HepG2 (cell line): ENCODE data around the gene TMOD2. TPM values are rescaled to one million over a fixed set of nuclear protein-coding genes. Genes with fewer than 3 reads are reported as not detected.

Source experiments
- CBX1 ChIP-seq: IDR thresholded peaks from one replicate; pipeline ENCODE4 v1.6.1; 2016; ENCODE audit warnings: antibody characterized with exemption, low read depth
- IRX3 ChIP-seq: sonication (generic); formaldehyde crosslinking; IDR thresholded peaks from 2 replicates; pipeline ENCODE4 v1.8.1; 2023; ENCODE audit warnings: mild to moderate bottlenecking, low read depth, missing genetic modification reagents, borderline replicate concordance
- PHB2 ChIP-seq: fragments of 450-650 bp; IDR thresholded peaks from 2 replicates; pipeline ENCODE4 v1.6.1; 2018; ENCODE audit not compliant: partially characterized antibody
- ZNF431 ChIP-seq: sonication (generic); formaldehyde crosslinking; IDR thresholded peaks from 2 replicates; pipeline ENCODE4 v1.9.0; 2022; ENCODE audit warnings: missing genetic modification reagents, low read depth, mild to moderate bottlenecking, borderline replicate concordance
- polyA plus RNA-seq, 8 experiments: library from polyadenylated mRNA; depleted of rRNA in 3 of 8; stranded (reverse) in 7 of 8; unstranded in 1 of 8; fragments of >200 nt; fragmentation: Illumina TruSeq in 4 of 8; extraction: Trizol in 4 of 8; gene quantifications; 2 replicates each; pipeline versions ENCODE4 v1.2.1 to v1.2.3, GENCODE V29; 2011 to 2016; ENCODE audit warnings: low read depth in 4 of 8, missing spikeins in 1 of 8, mixed read lengths in 1 of 8; ENCODE audit not compliant: insufficient read depth in 1 of 8
- total RNA-seq, 5 experiments: library from RNA; depleted of rRNA; stranded (reverse); fragments of >200 nt; fragmentation: Illumina TruSeq; extraction: Trizol; gene quantifications; 2 replicates each; pipeline ENCODE4 v1.2.3, GENCODE V29; 2016; ENCODE audit warnings: low read depth in 1 of 5
- TF ChIP-seq, protein P1 (sequence below): sonication (generic); formaldehyde crosslinking; IDR thresholded peaks from 2 replicates; pipeline ENCODE4 v1.5.1; 2020; ENCODE audit warnings: mild to moderate bottlenecking, missing genetic modification reagents
- TF ChIP-seq, protein P2 (sequence below): IDR thresholded peaks from 2 replicates; pipeline ENCODE4 v1.6.1; 2012; ENCODE audit warnings: low read length, improper control_type of control experiment
- TF ChIP-seq, protein P3 (sequence below): sonication (generic); formaldehyde crosslinking; IDR thresholded peaks from 2 replicates; pipeline ENCODE4 v1.4.0; 2020; ENCODE audit warnings: mild to moderate bottlenecking, missing genetic modification reagents

TMOD2 gene
- total and polyA plus RNA-seq, 2 of the 13 experiments (the other 11 are each of a cell fraction or from before 2014, with no cell fraction given): 0.01 to 0.02 TPM

DNA sequence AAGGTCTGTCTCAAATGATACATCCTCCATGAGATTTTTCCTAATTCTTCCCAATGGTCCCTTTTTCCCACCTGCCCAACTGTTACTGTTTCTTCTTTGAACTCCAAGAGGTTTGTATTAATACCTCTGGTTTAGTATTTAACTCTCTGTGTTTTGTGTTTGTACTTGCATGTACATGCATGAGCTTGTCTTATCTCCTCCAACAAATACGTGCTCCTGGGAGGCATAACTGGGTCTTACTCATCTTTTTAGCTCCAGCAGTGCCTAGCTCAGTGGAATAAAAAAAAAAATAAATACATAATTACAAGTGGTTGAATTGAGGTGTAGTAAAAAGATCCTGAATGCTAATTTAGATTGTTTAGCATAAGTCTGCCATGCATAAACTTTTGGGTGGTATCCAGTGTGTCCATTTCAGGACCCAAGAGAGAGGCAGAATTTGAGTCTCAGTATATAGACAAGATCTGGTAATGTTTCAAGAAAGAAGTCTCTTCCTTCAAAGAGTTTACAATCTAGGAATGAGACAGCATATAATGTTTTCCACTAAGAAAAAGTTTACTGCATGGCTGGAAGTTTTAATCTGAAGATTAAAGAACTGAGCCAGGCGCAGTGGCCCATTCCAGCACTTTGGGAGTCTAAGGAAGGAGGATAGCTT, 12.2 kb upstream of the TMOD2 start (continued):
- TF ChIP-seq, protein P1, sequence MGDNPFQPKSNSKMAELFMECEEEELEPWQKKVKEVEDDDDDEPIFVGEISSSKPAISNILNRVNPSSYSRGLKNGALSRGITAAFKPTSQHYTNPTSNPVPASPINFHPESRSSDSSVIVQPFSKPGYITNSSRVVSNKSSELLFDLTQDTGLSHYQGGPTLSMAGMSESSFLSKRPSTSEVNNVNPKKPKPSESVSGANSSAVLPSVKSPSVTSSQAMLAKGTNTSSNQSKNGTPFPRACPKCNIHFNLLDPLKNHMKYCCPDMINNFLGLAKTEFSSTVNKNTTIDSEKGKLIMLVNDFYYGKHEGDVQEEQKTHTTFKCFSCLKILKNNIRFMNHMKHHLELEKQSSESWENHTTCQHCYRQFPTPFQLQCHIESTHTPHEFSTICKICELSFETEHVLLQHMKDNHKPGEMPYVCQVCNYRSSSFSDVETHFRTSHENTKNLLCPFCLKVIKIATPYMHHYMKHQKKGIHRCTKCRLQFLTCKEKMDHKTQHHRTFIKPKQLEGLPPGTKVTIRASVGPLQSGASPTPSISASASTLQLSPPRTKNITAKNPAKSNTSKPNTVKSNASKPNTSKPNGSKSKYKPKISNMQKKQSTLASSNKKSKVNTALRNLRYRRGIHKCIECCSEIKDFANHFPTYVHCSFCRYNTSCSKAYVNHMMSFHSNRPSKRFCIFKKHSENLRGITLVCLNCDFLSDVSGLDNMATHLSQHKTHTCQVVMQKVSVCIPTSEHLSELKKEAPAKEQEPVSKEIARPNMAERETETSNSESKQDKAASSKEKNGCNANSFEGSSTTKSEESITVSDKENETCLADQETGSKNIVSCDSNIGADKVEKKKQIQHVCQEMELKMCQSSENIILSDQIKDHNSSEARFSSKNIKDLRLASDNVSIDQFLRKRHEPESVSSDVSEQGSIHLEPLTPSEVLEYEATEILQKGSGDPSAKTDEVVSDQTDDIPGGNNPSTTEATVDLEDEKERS (CRISPR knock-in tag): no peak
- TF ChIP-seq, protein P2, sequence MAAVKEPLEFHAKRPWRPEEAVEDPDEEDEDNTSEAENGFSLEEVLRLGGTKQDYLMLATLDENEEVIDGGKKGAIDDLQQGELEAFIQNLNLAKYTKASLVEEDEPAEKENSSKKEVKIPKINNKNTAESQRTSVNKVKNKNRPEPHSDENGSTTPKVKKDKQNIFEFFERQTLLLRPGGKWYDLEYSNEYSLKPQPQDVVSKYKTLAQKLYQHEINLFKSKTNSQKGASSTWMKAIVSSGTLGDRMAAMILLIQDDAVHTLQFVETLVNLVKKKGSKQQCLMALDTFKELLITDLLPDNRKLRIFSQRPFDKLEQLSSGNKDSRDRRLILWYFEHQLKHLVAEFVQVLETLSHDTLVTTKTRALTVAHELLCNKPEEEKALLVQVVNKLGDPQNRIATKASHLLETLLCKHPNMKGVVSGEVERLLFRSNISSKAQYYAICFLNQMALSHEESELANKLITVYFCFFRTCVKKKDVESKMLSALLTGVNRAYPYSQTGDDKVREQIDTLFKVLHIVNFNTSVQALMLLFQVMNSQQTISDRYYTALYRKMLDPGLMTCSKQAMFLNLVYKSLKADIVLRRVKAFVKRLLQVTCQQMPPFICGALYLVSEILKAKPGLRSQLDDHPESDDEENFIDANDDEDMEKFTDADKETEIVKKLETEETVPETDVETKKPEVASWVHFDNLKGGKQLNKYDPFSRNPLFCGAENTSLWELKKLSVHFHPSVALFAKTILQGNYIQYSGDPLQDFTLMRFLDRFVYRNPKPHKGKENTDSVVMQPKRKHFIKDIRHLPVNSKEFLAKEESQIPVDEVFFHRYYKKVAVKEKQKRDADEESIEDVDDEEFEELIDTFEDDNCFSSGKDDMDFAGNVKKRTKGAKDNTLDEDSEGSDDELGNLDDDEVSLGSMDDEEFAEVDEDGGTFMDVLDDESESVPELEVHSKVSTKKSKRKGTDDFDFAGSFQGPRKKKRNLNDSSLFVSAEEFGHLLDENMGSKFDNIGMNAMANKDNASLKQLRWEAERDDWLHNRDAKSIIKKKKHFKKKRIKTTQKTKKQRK: no peak
- TF ChIP-seq IRX3 (CRISPR knock-in tag) (no peak), PHB2 (no peak), CBX1 (no peak), ZNF431 (CRISPR knock-in tag) (no peak)
- TF ChIP-seq, protein P3, sequence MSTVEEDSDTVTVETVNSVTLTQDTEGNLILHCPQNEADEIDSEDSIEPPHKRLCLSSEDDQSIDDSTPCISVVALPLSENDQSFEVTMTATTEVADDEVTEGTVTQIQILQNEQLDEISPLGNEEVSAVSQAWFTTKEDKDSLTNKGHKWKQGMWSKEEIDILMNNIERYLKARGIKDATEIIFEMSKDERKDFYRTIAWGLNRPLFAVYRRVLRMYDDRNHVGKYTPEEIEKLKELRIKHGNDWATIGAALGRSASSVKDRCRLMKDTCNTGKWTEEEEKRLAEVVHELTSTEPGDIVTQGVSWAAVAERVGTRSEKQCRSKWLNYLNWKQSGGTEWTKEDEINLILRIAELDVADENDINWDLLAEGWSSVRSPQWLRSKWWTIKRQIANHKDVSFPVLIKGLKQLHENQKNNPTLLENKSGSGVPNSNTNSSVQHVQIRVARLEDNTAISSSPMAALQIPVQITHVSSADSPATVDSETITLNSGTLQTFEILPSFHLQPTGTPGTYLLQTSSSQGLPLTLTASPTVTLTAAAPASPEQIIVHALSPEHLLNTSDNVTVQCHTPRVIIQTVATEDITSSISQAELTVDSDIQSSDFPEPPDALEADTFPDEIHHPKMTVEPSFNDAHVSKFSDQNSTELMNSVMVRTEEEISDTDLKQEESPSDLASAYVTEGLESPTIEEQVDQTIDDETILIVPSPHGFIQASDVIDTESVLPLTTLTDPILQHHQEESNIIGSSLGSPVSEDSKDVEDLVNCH (CRISPR knock-in tag): no peak
